Measurements from ENCODE around the gene GABRP. TPM values are rescaled to one million over a fixed set of nuclear protein-coding genes. Genes with fewer than 3 reads are reported as not detected.
"Not testable (repeated sequence)": the region's sequence is repeated elsewhere in the genome, so short reads cannot be mapped to it uniquely, and the experiment has no call there.

The GABRP gene
- total RNA-seq, 4 donors from 2014 or later = not detected

DNA sequence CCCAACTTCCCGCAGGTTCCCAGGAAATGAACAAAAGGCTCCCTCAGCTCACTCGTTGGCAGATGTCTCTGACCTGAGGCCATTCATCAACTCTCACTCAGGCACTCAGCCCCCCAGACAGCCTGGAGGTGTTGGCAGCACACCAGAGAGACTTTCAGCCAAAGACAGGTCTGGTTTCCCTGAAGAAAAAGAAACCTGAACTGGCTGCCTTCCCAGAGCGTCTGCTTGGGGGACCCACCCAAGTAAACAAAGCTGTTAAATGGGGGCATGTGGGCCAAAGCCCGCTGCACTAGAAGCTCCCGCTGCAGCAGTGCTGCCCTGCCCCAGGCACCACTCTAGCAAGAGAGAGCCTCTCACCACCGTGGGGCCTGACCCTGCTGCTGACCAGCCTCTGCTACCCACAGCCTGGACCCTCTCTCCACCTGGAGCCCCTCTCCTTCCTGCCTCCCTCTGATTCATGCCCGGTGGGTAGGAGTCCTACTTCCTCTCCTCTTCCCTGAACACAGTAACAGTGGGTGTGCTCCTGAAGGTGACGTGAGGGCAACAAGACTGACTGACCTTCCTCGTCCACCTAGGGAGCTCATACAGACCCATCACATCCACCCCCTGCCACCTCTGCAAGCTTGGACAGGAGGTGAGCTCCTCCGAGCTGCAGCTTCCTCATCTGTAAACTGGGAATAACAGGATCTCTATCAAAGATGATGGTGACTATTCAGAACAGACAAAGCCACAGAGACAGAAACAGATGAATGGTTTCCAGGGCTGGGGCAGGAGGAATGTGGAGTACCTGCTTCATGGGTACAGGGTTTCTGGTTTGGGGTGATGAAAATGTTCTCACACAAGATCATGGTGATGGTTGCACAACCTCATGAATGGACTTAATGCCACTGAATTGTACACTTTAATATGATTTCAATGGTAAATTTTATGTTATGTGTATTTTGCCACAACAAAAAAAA, 31.0 kb upstream of the GABRP start:
- peaks cover 0 to 12% of the 10 kb centered on the region in 2 donors for H3K4me1 ChIP-seq
- peak in 1 of 2 donors; percentile 18 for ATAC-seq

DNA sequence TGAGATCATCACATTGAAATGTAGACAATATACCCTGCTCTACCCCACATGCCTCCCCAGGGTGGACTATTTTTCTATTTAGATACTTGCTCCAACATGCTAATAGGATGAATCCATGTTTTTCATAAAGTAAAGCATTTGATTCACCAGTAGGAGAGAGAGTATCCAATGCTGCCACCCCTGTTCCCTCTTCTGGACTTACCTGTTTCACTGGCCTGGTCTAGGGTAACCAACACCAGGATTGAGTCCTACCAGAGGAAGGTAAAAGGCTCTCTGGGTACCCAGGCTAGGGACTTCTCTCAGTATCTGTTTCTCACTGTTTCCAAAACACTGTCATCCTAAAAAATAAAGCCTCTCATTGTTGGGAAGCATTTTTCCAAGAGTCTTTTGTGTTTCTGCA, 30.2 kb upstream of the GABRP start:
- in situ Hi-C loops (cut with MboI; ENCODE audit: low sequenced_read_pairs in 4 of 4) (no loop called here), intact Hi-C loops (cut with DNase I; ENCODE audit: low total_unique reads) (no loop called here)
- no peak for ATAC-seq
- no peaks in the 10 kb centered on the region for H3K9me3 ChIP-seq
- H3K36me3 ChIP-seq = no peaks in the 10 kb centered on the region
- DNase-seq = no peak
- H3K27me3 ChIP-seq = peaks cover 0 to 7% (median 0%) of the 10 kb centered on the region in 3 donors
- H3K27ac ChIP-seq = no peak overlapping the region
- peaks cover 0 to 12% of the 10 kb centered on the region in 2 donors for H3K4me1 ChIP-seq
- TF ChIP-seq, protein P1, sequence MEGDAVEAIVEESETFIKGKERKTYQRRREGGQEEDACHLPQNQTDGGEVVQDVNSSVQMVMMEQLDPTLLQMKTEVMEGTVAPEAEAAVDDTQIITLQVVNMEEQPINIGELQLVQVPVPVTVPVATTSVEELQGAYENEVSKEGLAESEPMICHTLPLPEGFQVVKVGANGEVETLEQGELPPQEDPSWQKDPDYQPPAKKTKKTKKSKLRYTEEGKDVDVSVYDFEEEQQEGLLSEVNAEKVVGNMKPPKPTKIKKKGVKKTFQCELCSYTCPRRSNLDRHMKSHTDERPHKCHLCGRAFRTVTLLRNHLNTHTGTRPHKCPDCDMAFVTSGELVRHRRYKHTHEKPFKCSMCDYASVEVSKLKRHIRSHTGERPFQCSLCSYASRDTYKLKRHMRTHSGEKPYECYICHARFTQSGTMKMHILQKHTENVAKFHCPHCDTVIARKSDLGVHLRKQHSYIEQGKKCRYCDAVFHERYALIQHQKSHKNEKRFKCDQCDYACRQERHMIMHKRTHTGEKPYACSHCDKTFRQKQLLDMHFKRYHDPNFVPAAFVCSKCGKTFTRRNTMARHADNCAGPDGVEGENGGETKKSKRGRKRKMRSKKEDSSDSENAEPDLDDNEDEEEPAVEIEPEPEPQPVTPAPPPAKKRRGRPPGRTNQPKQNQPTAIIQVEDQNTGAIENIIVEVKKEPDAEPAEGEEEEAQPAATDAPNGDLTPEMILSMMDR (IDR thresholded peaks at IDR 0.05 in 4 of 5, conservative IDR thresholded peaks at IDR 0.05 in 1 of 5) = no peak
- no peak for TF ChIP-seq POLR2A (IDR thresholded peaks at IDR 0.05)
- no peak overlapping the region for H3K4me3 ChIP-seq

More for the DNA sequence above, 31.0 kb upstream of the GABRP start:
- no peak for TF ChIP-seq POLR2A (IDR thresholded peaks at IDR 0.05)
- TF ChIP-seq, protein P1 (IDR thresholded peaks at IDR 0.05 in 4 of 5, conservative IDR thresholded peaks at IDR 0.05 in 1 of 5) = no peak
- Histone ChIP-seq H3K27me3 (peaks cover 0 to 7% (median 0%) of the 10 kb centered on the region in 3 donors), H3K4me3 (no peak overlapping the region), H3K9me3 (no peaks in the 10 kb centered on the region), H3K36me3 (no peaks in the 10 kb centered on the region), H3K27ac (no peak overlapping the region)
- intact Hi-C loops (cut with DNase I; ENCODE audit: low total_unique reads) = no loop called here
- in situ Hi-C loops (cut with MboI; ENCODE audit: low sequenced_read_pairs in 4 of 4) = no loop called here
- no peak for DNase-seq

DNA sequence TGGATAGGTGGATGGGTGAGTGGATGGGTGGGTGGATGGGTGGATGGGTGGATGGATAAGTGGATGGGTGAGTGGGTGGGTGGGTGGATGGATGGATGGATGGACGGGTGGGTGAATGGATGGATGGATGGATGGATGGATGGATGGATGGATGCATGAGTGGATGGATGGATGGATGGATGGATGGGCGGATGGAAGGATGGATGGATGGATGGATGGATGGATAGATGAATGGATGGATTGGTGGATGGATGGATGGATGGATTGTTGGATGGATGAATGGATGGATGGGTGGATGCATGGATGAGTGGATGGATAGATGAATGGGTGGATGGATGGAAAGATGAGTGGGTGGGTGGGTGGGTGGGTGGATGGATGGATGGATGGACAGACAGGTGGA, 29.0 kb upstream of the GABRP start:
- DNase-seq; H3K4me3 ChIP-seq; ATAC-seq; H3K36me3 ChIP-seq; in situ Hi-C loops (cut with MboI; ENCODE audit: low sequenced_read_pairs in 4 of 4); H3K27me3 ChIP-seq; H3K27ac ChIP-seq; intact Hi-C loops (cut with DNase I; ENCODE audit: low total_unique reads); H3K9me3 ChIP-seq; H3K4me1 ChIP-seq: not testable (repeated sequence)

DNA sequence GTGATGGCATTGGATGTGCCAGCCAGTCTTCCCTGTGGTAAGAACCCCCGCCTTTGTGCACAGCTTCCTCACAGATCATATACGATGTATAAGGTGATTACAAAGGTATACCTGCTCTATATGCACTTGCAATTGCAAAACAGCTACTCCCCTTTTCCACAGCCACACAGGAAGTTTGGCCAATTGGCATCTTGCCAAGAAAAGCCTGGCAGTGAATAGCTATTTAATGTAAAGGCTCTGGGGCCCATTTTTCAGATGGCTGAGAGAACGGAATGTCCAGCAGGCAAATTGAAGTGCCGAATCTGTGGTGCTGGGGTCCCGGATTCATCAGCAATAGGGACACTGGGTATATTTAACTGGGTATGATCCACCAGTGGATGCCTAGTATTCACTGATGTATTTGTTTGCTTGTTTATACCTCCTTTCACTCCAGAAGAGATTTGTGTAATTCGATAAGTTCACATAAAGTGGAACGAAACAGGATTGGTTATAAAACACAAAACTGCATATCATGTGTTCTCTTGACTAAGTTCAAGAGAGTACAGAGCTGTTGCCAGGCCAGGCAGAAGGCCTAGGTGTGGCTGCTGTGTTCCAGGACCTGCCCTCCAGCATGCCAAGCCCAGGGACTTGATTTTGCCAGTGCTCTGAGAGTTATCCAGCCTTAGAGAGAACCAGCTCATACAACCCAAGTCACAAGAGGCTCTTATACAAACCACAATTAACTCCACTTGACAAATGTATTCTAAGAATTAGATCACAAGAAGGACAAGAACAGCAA, 27.7 kb upstream of the GABRP start:
- no peak overlapping the region for H3K27ac ChIP-seq
- ATAC-seq (peak in 1 of 2 donors; percentile 35), DNase-seq (no peak)
- TF ChIP-seq POLR2A (IDR thresholded peaks at IDR 0.05) = no peak
- TF ChIP-seq, protein P1 (IDR thresholded peaks at IDR 0.05 in 4 of 5, conservative IDR thresholded peaks at IDR 0.05 in 1 of 5) = no peak
- no peaks in the 10 kb centered on the region for H3K27me3 ChIP-seq
- in situ Hi-C loops (cut with MboI; ENCODE audit: low sequenced_read_pairs in 4 of 4) (no loop called here), intact Hi-C loops (cut with DNase I; ENCODE audit: low total_unique reads) (no loop called here)
- H3K4me3 ChIP-seq = no peak overlapping the region
- H3K36me3 ChIP-seq = no peaks in the 10 kb centered on the region
- H3K4me1 ChIP-seq = peaks cover 0 to 9% of the 10 kb centered on the region in 2 donors
- no peaks in the 10 kb centered on the region for H3K9me3 ChIP-seq

DNA sequence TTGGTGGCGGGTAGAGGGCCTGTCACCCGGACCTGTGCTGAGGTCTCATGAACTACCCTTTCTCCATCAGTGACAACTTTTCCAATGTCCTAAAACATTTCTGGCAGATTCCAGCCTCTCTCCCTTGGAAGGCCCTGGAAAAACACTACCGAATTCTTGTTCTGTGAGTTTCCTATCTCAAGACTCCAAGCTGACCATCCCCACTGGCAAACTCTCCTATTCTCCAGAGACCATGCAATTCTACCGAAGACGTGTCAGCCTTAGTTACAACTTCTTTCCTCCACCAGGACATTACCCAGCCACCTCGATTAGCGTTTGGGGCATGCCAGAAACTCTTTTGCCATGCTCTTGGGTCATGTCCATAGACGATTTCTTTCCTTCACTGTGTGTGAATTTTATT, 26.8 kb upstream of the GABRP start:
- peak in 1 of 2 donors; percentile 21 for ATAC-seq
- DNase-seq = no peak
- TF ChIP-seq, protein P1 (IDR thresholded peaks at IDR 0.05 in 4 of 5, conservative IDR thresholded peaks at IDR 0.05 in 1 of 5) = no peak
- no peak for TF ChIP-seq POLR2A (IDR thresholded peaks at IDR 0.05)
- H3K4me3 ChIP-seq = no peak overlapping the region
- H3K9me3 ChIP-seq = no peaks in the 10 kb centered on the region
- H3K27ac ChIP-seq = no peak overlapping the region
- intact Hi-C loops (cut with DNase I; ENCODE audit: low total_unique reads) (no loop called here), in situ Hi-C loops (cut with MboI; ENCODE audit: low sequenced_read_pairs in 4 of 4) (no loop called here)
- peaks cover 0 to 9% of the 10 kb centered on the region in 2 donors for H3K4me1 ChIP-seq
- no peaks in the 10 kb centered on the region for H3K36me3 ChIP-seq
- H3K27me3 ChIP-seq = no peaks in the 10 kb centered on the region

Data from gastrocnemius medialis (tissue), 4 donors.